Gastroesophageal sphincter (tissue), 3 donors: Measurements from ENCODE around the gene IKZF4.

ENCODE experiments used
- EP300 ChIP-seq: sonication (generic); formaldehyde crosslinking; IDR thresholded peaks from one replicate; pipeline ENCODE4 v1.6.1; 2017; ENCODE audit warnings: antibody characterized with exemption, mild to moderate bottlenecking
- POLR2A ChIP-seq, 2 donors: fragments of 450-650 bp; IDR thresholded peaks; one replicate each; pipeline ENCODE4 v1.6.1; 2017; ENCODE audit warnings: antibody characterized with exemption in 2 of 2, mild to moderate bottlenecking in 2 of 2, moderate library complexity in 1 of 2
- TF ChIP-seq, protein P1 (sequence below), 4 experiments: fragments of 200-600 bp in 2 of 4; fragments of 450-650 bp in 2 of 4; sonication (generic) in 1 of 4; IDR thresholded peaks; one replicate each; pipeline ENCODE4 v1.5.1; 2017 to 2019; ENCODE audit warnings: antibody characterized with exemption in 4 of 4, mild to moderate bottlenecking in 2 of 4, moderate library complexity in 2 of 4

DNA sequence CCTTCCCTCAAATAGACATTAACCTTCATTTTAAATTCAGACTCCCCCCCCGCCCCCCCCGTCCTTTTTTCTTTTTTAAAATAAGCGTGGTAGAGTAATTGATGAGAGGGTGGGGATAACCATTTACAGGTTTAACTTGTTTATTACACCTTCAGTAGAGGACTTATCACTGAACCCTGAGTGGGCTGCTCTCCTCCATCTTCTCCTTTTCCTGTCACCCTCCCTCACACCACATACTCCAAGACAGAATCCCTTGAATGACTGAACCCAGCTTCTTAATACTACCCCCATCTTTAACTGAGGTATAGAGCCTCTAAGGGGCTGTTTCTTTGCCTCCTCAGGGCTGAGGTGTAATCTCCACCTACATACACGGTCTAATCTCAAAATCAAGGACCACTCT, 3.7 kb upstream of the IKZF4 start:
- TF ChIP-seq POLR2A (IDR thresholded peaks at IDR 0.05) (no peak), EP300 (no peak)
- TF ChIP-seq, protein P1, sequence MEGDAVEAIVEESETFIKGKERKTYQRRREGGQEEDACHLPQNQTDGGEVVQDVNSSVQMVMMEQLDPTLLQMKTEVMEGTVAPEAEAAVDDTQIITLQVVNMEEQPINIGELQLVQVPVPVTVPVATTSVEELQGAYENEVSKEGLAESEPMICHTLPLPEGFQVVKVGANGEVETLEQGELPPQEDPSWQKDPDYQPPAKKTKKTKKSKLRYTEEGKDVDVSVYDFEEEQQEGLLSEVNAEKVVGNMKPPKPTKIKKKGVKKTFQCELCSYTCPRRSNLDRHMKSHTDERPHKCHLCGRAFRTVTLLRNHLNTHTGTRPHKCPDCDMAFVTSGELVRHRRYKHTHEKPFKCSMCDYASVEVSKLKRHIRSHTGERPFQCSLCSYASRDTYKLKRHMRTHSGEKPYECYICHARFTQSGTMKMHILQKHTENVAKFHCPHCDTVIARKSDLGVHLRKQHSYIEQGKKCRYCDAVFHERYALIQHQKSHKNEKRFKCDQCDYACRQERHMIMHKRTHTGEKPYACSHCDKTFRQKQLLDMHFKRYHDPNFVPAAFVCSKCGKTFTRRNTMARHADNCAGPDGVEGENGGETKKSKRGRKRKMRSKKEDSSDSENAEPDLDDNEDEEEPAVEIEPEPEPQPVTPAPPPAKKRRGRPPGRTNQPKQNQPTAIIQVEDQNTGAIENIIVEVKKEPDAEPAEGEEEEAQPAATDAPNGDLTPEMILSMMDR (IDR thresholded peaks at IDR 0.05): no peak
